Activated naive CD8-positive, alpha-beta T cell treated with anti-CD3 and anti-CD28 coated beads for 36 hours (primary cell): Measurements from ENCODE around the gene RPS2. TPM values are rescaled to one million over a fixed set of nuclear protein-coding genes. Genes with fewer than 3 reads are reported as not detected.

Source experiments
- DNase-seq: peaks from one replicate; pipeline ENCODE4 v3.0.0; 2021
- H3K27ac Mint-ChIP-seq: one replicate; pipeline ENCODE4 v1.8.0; 2022; ENCODE audit warnings: mild to moderate bottlenecking, moderate library complexity, mixed read lengths
- H3K27me3 Mint-ChIP-seq: one replicate; pipeline ENCODE4 v1.8.0; 2022; ENCODE audit warnings: mild to moderate bottlenecking, mixed read lengths
- H3K36me3 Mint-ChIP-seq: one replicate; pipeline ENCODE4 v1.8.0; 2021; ENCODE audit warnings: mild to moderate bottlenecking, mixed read lengths
- H3K4me1 Mint-ChIP-seq: one replicate; pipeline ENCODE4 v1.8.0; 2021; ENCODE audit warnings: mixed read lengths
- H3K4me3 Mint-ChIP-seq: one replicate; pipeline ENCODE4 v1.8.0; 2022; ENCODE audit warnings: mild to moderate bottlenecking, moderate library complexity, mixed read lengths
- H3K9me3 Mint-ChIP-seq: one replicate; pipeline ENCODE4 v1.8.0; 2022; ENCODE audit warnings: mixed read lengths
- total RNA-seq, 2 experiments: library from RNA; stranded (reverse); gene quantifications; one replicate each; pipeline ENCODE4 v1.2.3, GENCODE V29; 2021

Gene RPS2
- total RNA-seq, 2 experiments from 2014 or later = 5,183 to 5,266 TPM

GRCh38 chr16:1917665-1918350 is 46.8 kb downstream of the RPS2 start:
- Mint-ChIP-seq H3K27ac (no peak overlapping the region), H3K36me3 (no peaks in the 10 kb centered on the region), H3K9me3 (no peaks in the 10 kb centered on the region), H3K27me3 (peaks cover 67% of the 10 kb centered on the region), H3K4me3 (no peak overlapping the region), H3K4me1 (no peaks in the 10 kb centered on the region)
- DNase-seq = no peak

- no peaks in the 10 kb centered on the region for H3K4me1 Mint-ChIP-seq
- no peak for DNase-seq
- no peak overlapping the region for H3K4me3 Mint-ChIP-seq
- peaks cover 61% of the 10 kb centered on the region for H3K27me3 Mint-ChIP-seq
- no peaks in the 10 kb centered on the region for H3K9me3 Mint-ChIP-seq
- H3K36me3 Mint-ChIP-seq = no peaks in the 10 kb centered on the region
- H3K27ac Mint-ChIP-seq = no peak overlapping the region
Observed at GRCh38 chr16:1917056-1917664, 47.5 kb downstream of the RPS2 start.

- Mint-ChIP-seq H3K27ac (no peak overlapping the region), H3K9me3 (no peaks in the 10 kb centered on the region), H3K36me3 (no peaks in the 10 kb centered on the region), H3K27me3 (peaks cover 56% of the 10 kb centered on the region), H3K4me3 (no peak overlapping the region), H3K4me1 (no peaks in the 10 kb centered on the region)
- no peak for DNase-seq
Observed at GRCh38 chr16:1916640-1916990, 48.0 kb downstream of the RPS2 start.

GRCh38 chr16:1915732-1916639 is 48.6 kb downstream of the RPS2 start:
- no peaks in the 10 kb centered on the region for H3K9me3 Mint-ChIP-seq
- H3K4me1 Mint-ChIP-seq = no peaks in the 10 kb centered on the region
- no peak for DNase-seq
- H3K27ac Mint-ChIP-seq = no peak overlapping the region
- H3K36me3 Mint-ChIP-seq = no peaks in the 10 kb centered on the region
- H3K27me3 Mint-ChIP-seq = peaks cover 50% of the 10 kb centered on the region
- no peak overlapping the region for H3K4me3 Mint-ChIP-seq

GRCh38 chr16:1914988-1915387 is 49.6 kb downstream of the RPS2 start:
- H3K9me3 Mint-ChIP-seq = no peaks in the 10 kb centered on the region
- H3K36me3 Mint-ChIP-seq = no peaks in the 10 kb centered on the region
- no peak overlapping the region for H3K4me3 Mint-ChIP-seq
- peaks cover 40% of the 10 kb centered on the region for H3K27me3 Mint-ChIP-seq
- no peak overlapping the region for H3K27ac Mint-ChIP-seq
- no peaks in the 10 kb centered on the region for H3K4me1 Mint-ChIP-seq
- no peak for DNase-seq

- Mint-ChIP-seq H3K9me3 (no peaks in the 10 kb centered on the region), H3K4me1 (no peaks in the 10 kb centered on the region), H3K4me3 (no peak overlapping the region), H3K36me3 (no peaks in the 10 kb centered on the region), H3K27ac (no peak overlapping the region), H3K27me3 (peaks cover 35% of the 10 kb centered on the region)
- no peak for DNase-seq
Observed at GRCh38 chr16:1914084-1914608, 50.5 kb downstream of the RPS2 start.

- Mint-ChIP-seq H3K4me3 (no peak overlapping the region), H3K27ac (no peak overlapping the region), H3K9me3 (no peaks in the 10 kb centered on the region), H3K36me3 (no peaks in the 10 kb centered on the region), H3K27me3 (peaks cover 33% of the 10 kb centered on the region), H3K4me1 (no peaks in the 10 kb centered on the region)
- DNase-seq = no peak
Observed at GRCh38 chr16:1913327-1914083, 51.1 kb downstream of the RPS2 start.

- Mint-ChIP-seq H3K4me1 (no peaks in the 10 kb centered on the region), H3K36me3 (no peaks in the 10 kb centered on the region), H3K27ac (no peak overlapping the region), H3K4me3 (no peak overlapping the region), H3K27me3 (peaks cover 29% of the 10 kb centered on the region), H3K9me3 (no peaks in the 10 kb centered on the region)
- DNase-seq = no peak
Observed at GRCh38 chr16:1912215-1912543, 52.4 kb downstream of the RPS2 start.

Other genes starting within 250 kb of the RPS2 start
- gene NME3, start 193.3 kb downstream of the RPS2 start, total RNA-seq = 10 to 100 TPM; 24.5 to 24.9 TPM
- gene EME2, start 192.0 kb downstream of the RPS2 start, total RNA-seq = 10 to 100 TPM; 17.2 to 20.1 TPM
- gene MRPS34, start 191.7 kb downstream of the RPS2 start, total RNA-seq = 100 to 1,000 TPM; 187 to 190 TPM
- gene SPSB3, start 182.3 kb downstream of the RPS2 start, total RNA-seq = 10 to 100 TPM; 12.3 to 12.8 TPM
- gene NUBP2, start 181.9 kb downstream of the RPS2 start, total RNA-seq = 10 to 100 TPM; 63.6 to 64.2 TPM
- not detected for gene IGFALS, start 171.1 kb downstream of the RPS2 start, total RNA-seq
- 10 to 100 TPM; 22.6 to 23.9 TPM for gene HAGH, start 138.0 kb downstream of the RPS2 start, total RNA-seq
- 10 to 100 TPM; 17.9 to 20.1 TPM for gene FAHD1, start 137.6 kb downstream of the RPS2 start, total RNA-seq
- under 1 TPM in 1 of 2 experiments, not detected in 1; 0.27 TPM for gene MEIOB, start 92.7 kb downstream of the RPS2 start, total RNA-seq
- gene HS3ST6, start 46.4 kb downstream of the RPS2 start, total RNA-seq = not detected
- gene MSRB1, start 21.6 kb downstream of the RPS2 start, total RNA-seq = 10 to 100 TPM; 21.3 to 22.4 TPM
- gene RPL3L, start 10.1 kb downstream of the RPS2 start, total RNA-seq = not detected
- 100 to 1,000 TPM; 138 to 141 TPM for gene NDUFB10, start 5.3 kb downstream of the RPS2 start, total RNA-seq
- gene RNF151, start 2.0 kb upstream of the RPS2 start, total RNA-seq = not detected
- 10 to 100 TPM; 66.3 to 72.6 TPM for gene TBL3, start 7.2 kb upstream of the RPS2 start, total RNA-seq
- under 1 TPM in 1 of 2 experiments, not detected in 1; 0.35 TPM for gene NOXO1, start 16.6 kb upstream of the RPS2 start, total RNA-seq
- 10 to 100 TPM; 27.3 to 29.5 TPM for gene GFER, start 19.4 kb upstream of the RPS2 start, total RNA-seq
- 1 to 10 TPM; 2.0 to 3.5 TPM for gene SYNGR3, start 25.1 kb upstream of the RPS2 start, total RNA-seq
- 10 to 100 TPM; 98.3 to 99.8 TPM for gene ZNF598, start 45.0 kb upstream of the RPS2 start, total RNA-seq
- 10 to 100 TPM; 29.1 to 34.2 TPM for gene NPW, start 55.0 kb upstream of the RPS2 start, total RNA-seq
- 1 to 10 TPM; 2.4 to 3.7 TPM for gene NHERF2, start 62.1 kb upstream of the RPS2 start, total RNA-seq
- 10 to 100 TPM; 30.6 to 32.0 TPM for gene NTHL1, start 83.0 kb upstream of the RPS2 start, total RNA-seq
- gene TSC2, start 83.2 kb upstream of the RPS2 start, total RNA-seq = 10 to 100 TPM; 52.3 to 57.5 TPM
- 10 to 100 TPM; 52.6 to 54.5 TPM for gene PKD1, start 171.1 kb upstream of the RPS2 start, total RNA-seq
- gene RAB26, start 183.8 kb upstream of the RPS2 start, total RNA-seq = under 1 TPM; 0.26 to 0.35 TPM
- 10 to 100 TPM; 86.4 to 89.2 TPM for gene TRAF7, start 191.0 kb upstream of the RPS2 start, total RNA-seq
- gene CASKIN1, start 231.8 kb upstream of the RPS2 start, total RNA-seq = 1 to 10 TPM; 1.8 to 3.4 TPM
- gene MLST8, start 240.6 kb upstream of the RPS2 start, total RNA-seq = 10 to 100 TPM; 89.5 to 92.3 TPM
- gene BRICD5, start 246.0 kb upstream of the RPS2 start, total RNA-seq = 1 to 10 TPM; 2.3 to 6.4 TPM